Lung microvascular endothelial cell (primary cell): ENCODE measurements around the gene BMERB1. TPM values are rescaled to one million over a fixed set of nuclear protein-coding genes. Genes with fewer than 3 reads are reported as not detected.
"Not testable (repeated sequence)": the region's sequence is repeated elsewhere in the genome, so short reads cannot be mapped to it uniquely, and the experiment has no call there.

ENCODE experiments used
- DNase-seq, 2 donors: peaks; one replicate each; pipeline versions ENCODE4 v3.0.0 to v3.0.0-alpha.2; 2010; ENCODE audit warnings: low read depth in 2 of 2
- total RNA-seq: library from RNA; depleted of rRNA; stranded (reverse); fragments of >200 nt; gene quantifications from 2 replicates; pipeline ENCODE4 v1.2.1, GENCODE V29; 2014

Gene BMERB1
- total RNA-seq, 1 donor from 2014 or later = 12.3 TPM

- DNase-seq = no peak
Observed at GRCh38 chr16:15425861-15426260, 8.5 kb upstream of the BMERB1 start.

GRCh38 chr16:15426796-15427195, 7.6 kb upstream of the BMERB1 start:
- DNase-seq = no peak

- peak; percentile 83 to 91 for DNase-seq
Observed at GRCh38 chr16:15427648-15428239, 6.6 kb upstream of the BMERB1 start.

GRCh38 chr16:15430884-15431283, 3.5 kb upstream of the BMERB1 start:
- DNase-seq = not testable (repeated sequence)

- DNase-seq = no peak
Observed at GRCh38 chr16:15434079-15434424, 336 bp upstream of the BMERB1 start.

- DNase-seq = no peak
Observed at GRCh38 chr16:15435216-15435864, 952 bp downstream of the BMERB1 start.

GRCh38 chr16:15439102-15439501, 4.7 kb downstream of the BMERB1 start:
- DNase-seq = no peak

- DNase-seq = no peak
Observed at GRCh38 chr16:15439521-15439920, 5.1 kb downstream of the BMERB1 start.

GRCh38 chr16:15440852-15441251, 6.5 kb downstream of the BMERB1 start:
- DNase-seq = peak in 1 of 2 donors; percentile 75

- not testable (repeated sequence) for DNase-seq
Observed at GRCh38 chr16:15442140-15442539, 7.8 kb downstream of the BMERB1 start.

GRCh38 chr16:15443753-15444152, 9.4 kb downstream of the BMERB1 start:
- DNase-seq = no peak

- DNase-seq = no peak
Observed at GRCh38 chr16:15444264-15444663, 9.9 kb downstream of the BMERB1 start.

GRCh38 chr16:15445450-15445849, 11.1 kb downstream of the BMERB1 start:
- DNase-seq = no peak

- no peak for DNase-seq
Observed at GRCh38 chr16:15446901-15447300, 12.5 kb downstream of the BMERB1 start.

- no peak for DNase-seq
Observed at GRCh38 chr16:15450624-15451023, 16.2 kb downstream of the BMERB1 start.

GRCh38 chr16:15451098-15451731, 16.8 kb downstream of the BMERB1 start:
- no peak for DNase-seq

GRCh38 chr16:15452246-15452855, 18.0 kb downstream of the BMERB1 start:
- no peak for DNase-seq

- not testable (repeated sequence) for DNase-seq
Observed at GRCh38 chr16:15453296-15453695, 18.9 kb downstream of the BMERB1 start.

GRCh38 chr16:15454933-15455332, 20.5 kb downstream of the BMERB1 start:
- DNase-seq = not testable (repeated sequence)

- DNase-seq = no peak
Observed at GRCh38 chr16:15457400-15457799, 23.0 kb downstream of the BMERB1 start.

- no peak for DNase-seq
Observed at GRCh38 chr16:15457958-15458357, 23.6 kb downstream of the BMERB1 start.

- no peak for DNase-seq
Observed at GRCh38 chr16:15459791-15460190, 25.4 kb downstream of the BMERB1 start.

GRCh38 chr16:15460601-15461000, 26.2 kb downstream of the BMERB1 start:
- no peak for DNase-seq
